Suppressor macrophage (primary cell): ENCODE measurements around the gene ACADL.
A peak's percentile ranks its signal among the peaks of the same experiment; 100 is the strongest.

Experiments
- DNase-seq, 4 experiments: peaks; one replicate each; pipeline ENCODE4 v3.0.0-alpha.2; 2020 to 2022
- total RNA-seq, 17 experiments: gene quantifications; one replicate each; lab custom pipeline; 2026; ENCODE audit warnings: mixed read lengths in 6 of 17, inconsistent platforms in 3 of 17; lab: John Stamatoyannopoulos, UW

ACADL gene
- total RNA-seq, result 0 to 1.4 (median 0) reads per million in 17 experiments

DNA sequence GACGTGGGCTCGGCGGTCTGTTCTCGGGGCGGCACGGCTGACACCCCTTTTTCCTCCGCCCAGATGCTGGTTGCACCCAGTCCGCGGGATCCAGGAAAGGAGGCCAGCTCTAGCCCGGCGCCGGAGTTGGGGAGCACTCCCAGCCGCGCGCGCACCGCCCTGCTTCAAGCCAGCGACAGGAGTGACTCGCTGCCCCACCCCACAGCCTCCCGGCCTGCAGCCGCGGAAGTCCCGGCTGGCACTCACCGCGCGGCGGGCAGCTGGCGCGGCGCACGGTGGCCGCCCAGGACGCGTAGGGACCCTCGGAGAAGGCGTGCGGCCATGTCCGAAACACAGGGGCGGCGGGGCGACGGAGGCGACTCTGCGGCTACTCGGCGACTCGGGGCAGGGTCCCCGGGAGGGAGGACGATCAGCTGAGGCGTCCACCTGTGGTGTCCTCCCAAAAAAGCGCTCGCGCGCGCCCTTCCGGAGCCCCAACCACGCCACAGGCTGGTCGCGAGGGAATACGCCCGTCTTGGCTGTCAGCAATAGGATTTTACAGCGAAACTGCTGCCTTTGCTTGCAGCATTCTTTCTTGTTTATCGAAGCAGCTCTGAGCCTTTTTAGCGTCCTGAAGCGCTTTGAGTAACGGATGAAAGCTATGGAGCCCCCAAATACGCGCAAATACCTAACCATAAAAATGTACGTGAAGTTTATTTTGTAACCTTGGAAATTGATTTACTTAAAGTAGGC, at the start of gene ACADL:
Gene ACADL, minus strand, starts transcription at position 507 of the 732 bp plus-strand sequence. Its CDS starts 184 bp downstream, at position 323.
- DNase-seq, result peak in 2 of 4 experiments; percentile 11 to 47

DNA sequence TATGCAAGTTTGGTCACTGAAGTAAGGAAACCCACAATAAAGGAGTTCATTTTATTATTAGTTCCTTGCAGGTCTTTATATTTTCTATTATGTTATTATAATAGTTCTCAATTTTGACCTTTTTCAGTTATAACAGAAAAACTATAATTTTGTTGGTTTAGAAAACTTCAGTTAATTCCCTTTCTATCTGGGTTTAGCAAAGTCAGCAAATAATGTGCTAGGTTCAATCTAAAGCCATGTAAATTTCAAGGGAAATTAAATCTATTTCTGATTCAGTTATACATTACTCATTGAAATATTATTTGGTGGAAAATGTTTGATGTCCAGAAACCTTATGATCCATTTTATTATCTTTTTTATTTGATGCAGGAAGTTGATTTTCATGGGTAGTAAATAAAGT, 46.1 kb upstream of the ACADL start:
- no peak for DNase-seq

DNA sequence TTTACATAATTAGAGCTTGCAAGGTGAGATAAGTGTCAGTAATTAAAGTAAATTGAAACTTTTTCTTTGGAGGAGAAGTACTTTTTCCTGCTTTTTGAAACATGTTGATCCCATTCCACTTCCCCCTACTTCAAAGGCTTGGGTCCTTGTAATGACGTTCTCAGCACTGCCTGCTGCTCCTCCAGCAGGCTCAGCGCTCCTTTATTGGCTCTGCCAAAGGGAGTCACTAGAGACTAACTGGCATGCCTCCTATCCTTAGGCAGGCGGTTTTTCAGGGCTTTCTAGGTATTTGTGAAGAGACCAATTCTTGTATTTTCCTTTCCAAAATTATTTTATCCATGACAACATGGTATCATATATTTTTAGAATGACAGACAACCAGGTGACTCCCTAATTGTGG, 43.9 kb upstream of the ACADL start:
- DNase-seq, result no peak

DNA sequence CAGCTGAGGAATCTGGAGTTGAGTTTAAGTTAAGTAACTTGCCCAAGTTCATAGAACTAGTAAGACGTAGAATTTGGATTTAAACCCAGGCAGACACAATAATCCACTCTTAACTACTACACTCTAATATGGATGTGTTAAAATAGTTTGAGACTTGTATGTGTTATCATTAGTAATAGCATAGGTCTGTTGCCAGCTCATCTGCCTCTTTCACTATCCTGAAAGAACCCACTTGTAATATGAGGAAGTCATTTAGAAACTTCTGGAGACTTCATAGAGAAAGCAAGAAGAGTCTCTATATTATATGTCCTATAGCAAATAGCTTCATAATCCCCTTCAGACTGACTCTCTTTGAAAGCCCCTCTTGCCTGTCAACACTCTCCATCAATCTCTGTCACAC, 43.0 kb upstream of the ACADL start:
- DNase-seq, result no peak

DNA sequence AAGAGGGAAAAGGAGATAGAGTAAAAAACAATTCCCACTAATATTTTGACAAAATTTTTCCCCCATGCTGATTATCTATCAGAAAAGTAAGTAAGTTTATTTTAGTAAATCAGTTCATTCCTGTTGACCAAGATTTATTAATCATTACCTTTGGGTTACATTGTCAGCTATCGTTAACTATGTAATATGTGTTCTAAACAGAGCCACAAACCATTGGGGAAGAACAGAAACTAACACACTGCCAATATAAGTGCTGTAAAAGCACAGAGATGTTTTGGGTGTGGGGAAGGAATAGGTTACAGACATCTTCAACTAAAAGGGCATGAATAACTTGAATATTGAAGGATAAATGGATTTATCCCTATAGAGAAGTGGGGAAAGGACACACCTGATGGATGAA, 42.5 kb upstream of the ACADL start:
- no peak for DNase-seq

DNA sequence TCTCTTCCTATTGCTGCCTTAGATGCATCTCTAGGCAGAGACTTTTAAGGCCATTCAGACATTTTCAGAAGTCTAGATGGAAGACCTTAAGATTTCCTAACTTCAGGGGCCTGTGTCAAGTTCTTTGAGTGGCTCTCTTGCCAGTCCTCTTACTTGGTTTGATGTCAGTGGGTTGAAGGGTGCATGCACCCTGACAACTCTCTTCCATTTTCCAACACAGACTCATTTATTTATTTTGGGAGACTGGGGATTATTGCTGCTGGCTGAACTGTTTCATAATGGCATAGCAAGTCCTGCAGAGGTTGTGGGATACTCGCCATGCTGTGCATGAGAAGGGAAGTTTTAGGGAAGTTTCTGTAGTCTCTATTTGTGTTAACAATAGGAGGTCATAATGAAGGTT, 39.0 kb upstream of the ACADL start:
- no peak for DNase-seq

DNA sequence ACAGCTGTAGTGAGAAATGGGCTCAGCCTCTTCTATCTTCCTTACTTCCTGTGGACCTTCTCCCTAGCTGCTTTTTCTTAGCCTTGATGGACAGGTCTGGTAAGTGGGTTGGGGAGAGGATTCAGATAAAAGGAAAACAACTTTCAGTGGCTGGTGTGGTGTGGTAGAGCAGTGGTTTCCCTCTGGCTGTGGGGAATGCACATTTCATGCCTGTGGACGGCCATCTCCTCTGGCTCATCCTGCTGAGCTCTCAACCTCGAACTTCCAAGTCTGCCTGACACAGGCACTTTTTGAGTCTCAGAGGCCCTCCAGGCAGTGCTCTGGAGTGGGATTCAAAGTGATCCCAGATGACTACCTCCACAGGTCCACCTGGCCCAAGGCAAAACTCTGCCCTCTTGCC, 38.6 kb upstream of the ACADL start:
- no peak for DNase-seq

DNA sequence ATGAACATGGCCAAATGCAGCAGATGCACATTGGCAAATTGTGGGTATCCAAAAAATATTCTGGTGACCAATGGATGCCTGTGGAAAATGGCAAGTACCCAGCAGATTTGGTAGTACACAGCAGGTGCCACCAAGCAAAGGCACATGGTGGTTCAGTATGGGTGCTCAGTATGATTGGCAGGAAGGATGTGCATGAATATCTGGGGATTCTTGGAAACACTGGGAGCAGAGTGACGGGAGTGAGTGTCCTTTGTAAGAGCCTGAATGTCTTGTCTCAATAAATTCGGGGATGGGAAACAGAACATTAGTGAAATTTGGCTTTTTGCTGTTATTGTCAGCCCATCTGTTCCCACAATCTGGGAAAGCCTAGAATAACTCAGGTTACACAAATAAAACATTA, 36.8 kb upstream of the ACADL start:
- no peak for DNase-seq

DNA sequence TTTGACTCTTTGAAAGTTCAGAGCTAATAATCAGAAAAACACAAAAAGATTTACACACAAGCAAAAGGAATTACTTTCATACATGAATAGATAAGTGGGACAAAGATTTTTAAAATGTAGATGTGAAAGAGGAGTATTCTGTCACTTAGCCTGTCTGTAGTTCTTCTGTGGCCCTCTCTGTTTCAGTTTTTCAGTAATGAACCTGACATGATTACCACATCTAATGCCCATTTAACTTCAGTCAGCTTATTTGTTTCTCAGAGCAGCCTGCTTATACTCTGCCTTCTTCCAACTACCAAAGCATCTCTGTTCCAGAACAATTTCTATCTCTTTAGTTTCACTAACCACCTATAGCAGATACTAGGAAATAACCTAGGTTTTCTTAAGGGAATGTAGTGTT, 34.4 kb upstream of the ACADL start:
- no peak for DNase-seq

DNA sequence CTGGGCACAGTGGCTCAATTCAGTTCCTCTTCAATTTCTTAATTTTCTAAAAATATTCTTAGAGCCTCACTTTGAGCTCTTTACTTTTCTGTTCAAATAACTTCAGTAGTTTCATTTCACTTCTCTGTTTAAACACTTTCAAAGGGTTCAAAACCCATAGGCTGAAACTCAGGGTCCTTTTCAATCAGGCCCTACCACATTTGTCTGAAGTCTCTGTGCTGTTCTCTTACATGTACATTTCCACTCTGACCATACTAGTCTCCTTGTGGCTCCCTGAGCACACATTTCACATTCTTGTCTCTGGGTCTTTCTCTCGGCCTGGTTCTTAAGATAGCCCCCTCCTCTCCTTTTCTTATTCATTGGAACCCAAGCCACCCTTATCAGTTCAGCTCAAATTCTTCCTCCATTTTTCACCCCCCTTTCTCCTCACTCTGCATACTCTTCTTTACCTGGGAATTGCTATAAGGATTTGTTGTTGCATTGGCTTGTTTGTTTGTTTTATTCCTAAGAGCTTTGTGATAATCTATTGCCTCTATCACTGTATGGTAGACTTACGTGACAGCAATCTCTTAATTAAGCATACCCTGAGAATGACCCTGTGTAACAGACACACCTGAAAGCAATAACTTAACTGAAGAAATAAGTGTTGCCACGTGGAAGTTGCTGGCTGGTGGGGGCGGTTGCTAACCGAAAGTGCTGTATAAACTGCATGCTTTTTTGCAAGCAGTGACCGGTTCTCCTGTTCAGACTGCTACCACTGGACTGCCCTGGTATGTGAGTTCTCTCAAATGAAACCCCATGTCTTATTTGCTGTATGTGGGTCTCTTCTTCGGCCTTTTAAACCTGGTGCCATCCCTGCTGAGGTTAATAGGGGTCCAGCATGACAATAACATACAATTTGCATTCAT, 27.7 kb upstream of the ACADL start:
- DNase-seq, result no peak

DNA sequence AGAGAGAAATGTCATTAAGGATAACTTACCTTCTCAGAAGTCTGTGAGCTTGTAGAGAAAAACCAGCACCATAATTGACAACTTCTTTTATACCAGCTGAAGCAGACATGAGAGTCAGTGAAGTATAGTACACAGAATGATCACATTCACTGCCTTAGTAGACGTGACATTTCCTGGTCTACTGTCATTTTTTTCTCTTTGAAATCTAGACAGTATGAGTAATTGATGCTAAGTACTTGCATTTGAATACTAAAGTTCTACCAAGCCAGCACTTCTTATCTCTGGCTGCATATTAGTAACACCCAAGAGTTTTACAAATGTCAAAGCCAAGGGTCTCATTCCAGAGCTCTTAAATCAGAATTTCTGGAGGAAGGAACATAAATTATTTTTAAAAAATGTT, 25.4 kb upstream of the ACADL start:
- no peak for DNase-seq

DNA sequence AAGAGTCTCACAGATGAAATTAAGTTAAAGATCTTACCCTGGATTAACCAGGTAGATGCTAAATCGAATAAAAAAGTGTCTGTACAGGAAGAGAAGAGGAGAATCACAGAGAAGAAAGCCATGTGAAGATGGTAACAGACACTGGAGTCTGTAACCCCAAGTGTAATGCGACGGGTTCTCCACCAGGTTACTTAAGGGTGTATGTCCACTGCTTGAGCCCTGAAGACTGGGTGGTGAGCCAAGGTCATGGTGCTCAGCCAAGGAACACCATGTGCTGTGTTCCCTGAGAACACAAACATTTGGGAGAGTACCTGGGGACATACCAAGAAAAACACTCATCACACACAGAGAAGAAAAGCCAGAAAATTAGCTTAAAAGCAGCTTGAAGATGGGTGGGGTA, 8.2 kb upstream of the ACADL start:
- DNase-seq, result no peak

DNA sequence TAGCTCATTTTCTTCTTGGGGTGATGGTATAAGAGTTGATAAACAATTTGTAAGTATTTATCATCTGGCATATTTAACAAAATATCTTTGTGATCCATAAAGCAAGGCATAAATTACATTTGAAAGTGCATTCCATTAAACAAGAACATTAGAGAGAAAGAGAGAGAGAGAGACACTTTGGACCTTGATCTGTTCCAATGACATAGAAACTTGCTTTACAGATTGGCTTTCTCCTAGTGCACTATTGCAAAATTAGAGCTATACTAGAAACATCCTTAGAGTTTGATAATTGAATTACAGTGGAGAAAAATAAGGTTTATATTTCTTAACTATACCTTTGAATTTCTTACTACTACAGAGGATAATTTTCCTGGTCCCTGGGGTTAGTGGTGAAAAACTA, 5.7 kb upstream of the ACADL start:
- no peak for DNase-seq

DNA sequence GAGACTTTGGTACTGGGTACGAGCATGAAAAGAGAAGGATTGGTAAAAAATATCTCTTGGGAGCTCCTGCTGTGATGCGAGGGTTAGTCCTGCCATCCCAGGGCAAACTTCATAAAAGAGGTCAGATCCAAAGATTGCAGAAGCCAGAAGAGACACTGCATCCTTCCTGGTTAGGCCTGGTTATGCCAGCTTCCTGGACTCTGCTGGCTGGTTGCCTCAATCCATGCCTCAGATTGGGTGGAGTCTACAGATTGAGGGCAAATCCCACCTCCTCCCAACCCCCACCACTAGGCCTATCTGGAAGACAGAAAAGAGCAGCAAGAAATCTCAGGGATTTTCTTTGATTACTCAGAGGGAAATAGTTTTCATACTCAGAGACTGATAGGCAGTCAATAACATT, 5.3 kb upstream of the ACADL start:
- no peak for DNase-seq

DNA sequence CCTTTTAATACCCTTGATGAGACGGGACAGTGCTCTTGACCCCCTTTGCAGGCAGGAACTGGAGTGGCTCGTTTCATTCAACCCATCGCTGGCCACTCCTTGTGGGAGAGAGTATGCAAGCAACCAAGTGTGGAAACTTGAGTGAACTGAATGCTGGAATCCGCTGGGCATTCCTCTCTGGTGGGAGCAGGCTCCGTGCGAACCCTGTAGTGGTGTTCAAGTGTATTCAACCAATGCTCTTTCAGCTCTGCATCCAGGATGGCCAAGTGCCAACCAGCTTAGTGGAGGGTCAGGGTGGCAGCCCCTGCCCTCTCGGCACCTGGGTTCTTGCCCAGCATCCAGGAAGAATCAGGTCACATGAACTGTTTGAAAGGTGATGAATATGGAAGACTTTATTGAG, 3.3 kb upstream of the ACADL start:
- no peak for DNase-seq

DNA sequence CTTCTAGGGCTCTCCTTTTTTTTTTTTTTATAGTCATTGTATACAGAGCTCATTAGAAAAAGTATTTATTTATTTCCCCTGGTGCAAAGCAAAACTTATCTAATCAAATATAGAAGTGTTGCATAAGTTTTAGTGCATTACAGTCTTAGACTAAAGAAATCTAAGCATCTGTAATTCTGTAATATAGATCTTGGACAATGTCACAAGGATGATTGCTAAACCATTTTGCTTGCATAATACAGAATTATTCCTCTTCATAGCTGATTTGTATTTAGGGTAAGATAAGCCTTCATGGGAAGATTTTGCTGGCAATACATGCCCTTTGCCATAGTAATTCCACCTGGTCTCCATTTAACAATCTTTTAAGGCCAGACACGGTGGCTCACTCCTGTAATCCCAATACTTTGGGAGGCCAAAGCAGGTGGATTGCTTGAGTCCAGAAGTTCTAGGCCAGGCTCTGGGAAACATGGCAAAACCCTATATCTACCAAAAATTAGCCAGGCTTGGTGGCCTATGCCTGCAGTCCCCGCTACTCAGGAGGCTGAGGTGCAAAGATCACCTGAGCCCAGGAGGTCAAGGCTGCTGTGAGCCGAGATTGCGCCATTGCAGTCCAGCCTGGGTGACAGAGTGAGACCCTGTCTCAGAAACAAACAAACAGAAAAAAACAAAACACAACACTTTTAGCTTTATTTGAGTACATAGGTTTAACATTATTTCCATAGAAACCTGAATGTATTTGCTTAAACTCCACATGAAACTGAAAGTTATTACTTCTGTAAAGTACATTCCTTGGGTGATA, 2.2 kb upstream of the ACADL start:
- no peak for DNase-seq

DNA sequence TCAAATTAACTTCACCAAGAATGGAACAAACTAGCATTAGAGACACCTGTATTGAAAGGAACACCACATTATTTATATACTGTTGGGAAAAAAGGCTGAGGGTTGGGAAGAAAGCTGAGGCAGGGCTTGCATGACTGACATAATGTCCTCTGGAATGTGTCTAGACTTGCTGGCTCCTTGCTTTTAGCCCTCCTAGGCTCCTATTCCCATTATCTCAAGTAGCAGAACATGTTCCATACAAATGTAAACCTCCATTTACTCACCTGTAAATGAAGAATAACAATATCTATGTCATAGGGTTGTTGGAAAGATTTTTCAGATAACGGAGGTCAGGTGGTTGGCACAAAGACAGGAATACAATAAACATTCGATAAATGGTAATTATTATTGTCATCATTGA, 976 bp upstream of the ACADL start:
- DNase-seq, result no peak

DNA sequence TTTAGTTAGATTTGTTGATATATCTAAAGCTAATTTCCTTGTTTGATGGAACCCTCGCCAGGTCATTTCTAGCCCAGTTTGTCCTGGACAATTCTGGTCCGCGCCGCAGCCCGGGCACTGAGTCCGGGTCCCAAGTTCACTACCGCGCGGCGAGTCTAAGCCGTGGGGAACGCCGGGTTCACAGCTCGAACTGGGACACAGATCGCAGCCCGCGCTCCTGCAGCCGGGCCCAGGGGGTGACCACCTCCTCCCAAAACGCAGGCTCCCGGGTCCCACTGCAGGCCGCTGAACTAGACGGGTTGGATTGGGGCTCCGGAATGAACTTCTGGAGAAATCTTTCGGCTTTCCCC, 681 bp downstream of the ACADL start:
- DNase-seq, result peak in 1 of 4 experiments; percentile 2

DNA sequence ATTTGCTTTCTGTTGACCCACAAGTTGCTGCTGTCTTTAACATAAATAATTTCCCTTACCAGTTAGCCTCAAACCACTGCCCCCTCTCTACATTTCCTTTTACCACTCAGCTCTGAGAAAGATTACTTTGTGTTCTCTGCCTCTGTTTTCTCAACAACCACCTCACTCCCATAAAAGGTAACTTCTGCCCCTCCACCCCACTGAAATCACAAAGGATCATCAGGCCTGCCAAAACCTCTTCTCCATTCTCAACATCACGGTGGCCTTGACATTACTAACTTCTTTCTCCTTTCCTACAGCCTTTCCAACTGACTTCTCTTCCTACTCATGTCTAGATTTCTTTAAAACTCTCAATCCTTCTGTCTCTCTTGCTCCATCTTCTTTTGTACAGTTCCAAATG, 10.1 kb downstream of the ACADL start:
- no peak for DNase-seq

DNA sequence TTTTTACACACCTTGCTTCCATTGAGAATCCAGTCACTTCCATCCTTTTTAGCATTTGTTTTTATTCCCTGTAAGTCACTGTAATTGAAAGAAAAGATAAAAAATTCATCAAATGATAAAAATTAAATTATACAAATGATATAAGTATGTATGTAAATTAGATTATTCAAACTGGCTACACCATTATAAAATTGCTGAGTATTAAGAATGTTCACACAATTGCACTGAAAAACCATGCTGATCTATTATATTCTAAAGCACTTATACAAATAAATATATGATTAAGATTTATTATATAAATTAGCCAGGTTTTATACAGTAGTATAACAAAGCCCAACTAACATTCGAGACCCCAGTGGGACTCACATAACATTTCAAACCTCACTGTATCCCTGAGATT, 15.1 kb downstream of the ACADL start:
- DNase-seq, result no peak

DNA sequence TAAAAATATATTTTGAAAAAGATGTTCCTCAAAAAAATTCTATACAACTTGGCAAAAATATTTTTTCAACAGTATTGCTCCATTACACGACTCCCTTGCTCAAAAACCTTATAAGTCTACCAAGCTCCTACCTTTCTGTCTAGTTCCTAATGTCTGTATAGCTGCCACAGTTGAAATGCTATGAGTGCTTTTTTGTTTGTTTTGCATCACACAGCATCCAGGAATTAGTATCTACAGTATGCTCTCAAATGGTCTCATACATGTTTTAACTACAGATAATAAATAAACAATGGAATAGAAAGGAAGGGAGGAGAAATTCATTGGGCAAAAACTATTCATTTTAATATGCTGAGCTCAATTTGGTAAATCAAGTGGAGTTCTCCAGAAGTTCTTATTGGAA, 17.3 kb downstream of the ACADL start:
- DNase-seq, result no peak

DNA sequence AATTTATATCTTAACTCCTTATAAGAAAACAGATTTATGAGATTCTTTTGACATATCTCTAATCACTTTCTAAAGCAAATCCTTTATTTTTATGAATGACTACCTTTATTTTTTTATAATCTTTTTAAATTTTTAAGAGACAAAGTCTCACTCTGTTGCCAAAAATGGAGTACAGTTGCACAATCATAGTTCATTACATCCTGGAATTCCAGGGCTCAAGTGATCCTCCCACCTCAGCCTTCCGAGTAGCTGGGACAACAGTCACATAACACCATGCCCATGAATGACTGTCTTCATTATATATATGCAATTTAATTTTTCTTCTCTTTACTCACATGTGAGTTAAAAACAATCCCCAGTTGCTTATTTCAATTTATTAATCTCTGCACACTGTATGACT, 21.7 kb downstream of the ACADL start:
- DNase-seq, result no peak

DNA sequence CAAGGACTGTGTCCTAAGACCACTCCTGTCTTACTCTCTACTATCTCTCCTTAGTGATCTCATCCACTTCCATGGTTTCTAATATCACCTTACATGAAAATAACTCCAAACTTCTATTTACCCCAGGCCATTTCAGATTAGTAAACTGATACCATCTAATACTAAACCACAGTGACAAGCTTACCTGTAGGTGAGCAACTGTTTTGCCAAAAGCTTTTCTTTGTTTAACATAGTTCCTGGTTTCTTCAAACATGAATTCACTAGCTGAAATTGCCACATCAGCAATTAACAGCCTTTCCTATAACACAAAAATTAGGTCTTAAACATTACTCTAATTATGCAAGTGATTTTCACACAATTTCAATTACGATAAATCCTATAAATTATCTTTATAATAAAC, 22.1 kb downstream of the ACADL start:
- DNase-seq, result no peak
